GM21515 (cell line): ENCODE results near the gene TAF3.
A peak's percentile ranks its signal among the peaks of the same experiment; 100 is the strongest.
"Not testable (repeated sequence)": the region's sequence is repeated elsewhere in the genome, so short reads cannot be mapped to it uniquely, and the experiment has no call there.

Experiments used
- ATAC-seq: cut with Tn5 transposase; IDR thresholded peaks from one replicate; pipeline ENCODE4 v1.9.1; 2021; ENCODE audit not compliant: unreplicated experiment

The TAF3 gene

GRCh38 chr10:7811743-7812142, 6.6 kb upstream of the TAF3 start:
- not testable (repeated sequence) for ATAC-seq

GRCh38 chr10:7813481-7813880, 4.8 kb upstream of the TAF3 start:
- ATAC-seq, result no peak

- no peak for ATAC-seq
Observed at GRCh38 chr10:7817576-7817975, 729 bp upstream of the TAF3 start.

GRCh38 chr10:7817984-7818294, 366 bp upstream of the TAF3 start:
- ATAC-seq, result peak; percentile 8

GRCh38 chr10:7819121-7819460, 786 bp downstream of the TAF3 start:
- ATAC-seq, result peak; percentile 47

- ATAC-seq, result no peak
Observed at GRCh38 chr10:7824251-7824650, 5.9 kb downstream of the TAF3 start.

GRCh38 chr10:7826971-7827370, 8.7 kb downstream of the TAF3 start:
- ATAC-seq, result no peak

- ATAC-seq, result no peak
Observed at GRCh38 chr10:7829289-7829834, 11.1 kb downstream of the TAF3 start.

GRCh38 chr10:7832060-7832459, 13.8 kb downstream of the TAF3 start:
- no peak for ATAC-seq

GRCh38 chr10:7833210-7833609, 14.9 kb downstream of the TAF3 start:
- no peak for ATAC-seq

- ATAC-seq, result no peak
Observed at GRCh38 chr10:7834262-7834661, 16.0 kb downstream of the TAF3 start.

GRCh38 chr10:7836571-7836970, 18.3 kb downstream of the TAF3 start:
- ATAC-seq, result no peak

GRCh38 chr10:7846591-7846990, 28.3 kb downstream of the TAF3 start:
- ATAC-seq, result no peak

- no peak for ATAC-seq
Observed at GRCh38 chr10:7853226-7853842, 35.0 kb downstream of the TAF3 start.

GRCh38 chr10:7853890-7854289, 35.6 kb downstream of the TAF3 start:
- no peak for ATAC-seq

GRCh38 chr10:7855205-7855604, 36.9 kb downstream of the TAF3 start:
- no peak for ATAC-seq

- no peak for ATAC-seq
Observed at GRCh38 chr10:7856678-7857077, 38.4 kb downstream of the TAF3 start.

- no peak for ATAC-seq
Observed at GRCh38 chr10:7857262-7857661, 39.0 kb downstream of the TAF3 start.

GRCh38 chr10:7861509-7862120, 43.3 kb downstream of the TAF3 start:
- ATAC-seq, result no peak

- no peak for ATAC-seq
Observed at GRCh38 chr10:7862121-7862514, 43.8 kb downstream of the TAF3 start.

- ATAC-seq, result no peak
Observed at GRCh38 chr10:7866176-7866575, 47.9 kb downstream of the TAF3 start.

GRCh38 chr10:7872041-7872442, 53.7 kb downstream of the TAF3 start:
- no peak for ATAC-seq

- no peak for ATAC-seq
Observed at GRCh38 chr10:7874864-7875263, 56.6 kb downstream of the TAF3 start.
